Brain microvascular endothelial cell (primary cell): ENCODE measurements around the gene LRIF1.

Experiments used
- DNase-seq: peaks from one replicate; pipeline ENCODE4 v3.0.0-alpha.2; 2020
- H3K27ac ChIP-seq: fragments of 250-450 bp; sonication (Bioruptor Pico); 2 replicates; pipeline ENCODE4 v1.5.1; 2020; ENCODE audit warnings: mild to moderate bottlenecking, moderate library complexity
- H3K27me3 ChIP-seq: fragments of 250-450 bp; sonication (Bioruptor Pico); replicated peaks from 2 replicates; pipeline ENCODE4 v1.5.1; 2020; ENCODE audit warnings: mild to moderate bottlenecking
- H3K36me3 ChIP-seq: fragments of 250-450 bp; sonication (Bioruptor Pico); replicated peaks from 2 replicates; pipeline ENCODE4 v1.5.1; 2020; ENCODE audit warnings: mild to moderate bottlenecking
- H3K4me3 ChIP-seq: 2 replicates; pipeline ENCODE4 v1.5.1; 2011; ENCODE audit warnings: low read depth, mild to moderate bottlenecking, control low read depth, low read length, moderate library complexity
- CTCF ChIP-seq: IDR thresholded peaks from 2 replicates; pipeline ENCODE4 v1.5.1; 2011; ENCODE audit warnings: low read depth, mild to moderate bottlenecking, moderate library complexity, low read length, control low read depth, inconsistent platforms; ENCODE audit errors: missing control alignments
- in situ Hi-C: cut with HindIII; loops from 2 replicates; pipeline ENCODE4 v1.10.0; 2017; ENCODE audit warnings: low sequenced_read_pairs, low pct_ligation_motif_present

Gene LRIF1

GRCh38 chr1:110986407-110986891 lies 22.7 kb upstream of the LRIF1 start:
- Histone ChIP-seq H3K27me3 (no peaks in the 10 kb centered on the region), H3K4me3 (no peak overlapping the region), H3K36me3 (no peaks in the 10 kb centered on the region), H3K27ac (no peak overlapping the region)
- in situ Hi-C loops, result no loop called here
- DNase-seq, result no peak
- TF ChIP-seq CTCF, result no peak

- in situ Hi-C loops, result no loop called here
- no peaks in the 10 kb centered on the region for H3K27me3 ChIP-seq
- no peaks in the 10 kb centered on the region for H3K36me3 ChIP-seq
- no peak for TF ChIP-seq CTCF
- H3K4me3 ChIP-seq, result no peak overlapping the region
- no peak overlapping the region for H3K27ac ChIP-seq
- no peak for DNase-seq
These were observed 18.6 kb upstream of the LRIF1 start for GRCh38 chr1:110982320-110982719.

GRCh38 chr1:110979154-110979553 lies 15.4 kb upstream of the LRIF1 start:
- Histone ChIP-seq H3K36me3 (no peaks in the 10 kb centered on the region), H3K27ac (no peak overlapping the region), H3K4me3 (no peak overlapping the region), H3K27me3 (no peaks in the 10 kb centered on the region)
- no peak for TF ChIP-seq CTCF
- in situ Hi-C loops, result no loop called here
- no peak for DNase-seq

- no peak for TF ChIP-seq CTCF
- no peak for DNase-seq
- Histone ChIP-seq H3K27ac (no peak overlapping the region), H3K36me3 (no peaks in the 10 kb centered on the region), H3K4me3 (no peak overlapping the region), H3K27me3 (no peaks in the 10 kb centered on the region)
- in situ Hi-C loops, result no loop called here
These were observed 12.4 kb upstream of the LRIF1 start for GRCh38 chr1:110976089-110976488.

- Histone ChIP-seq H3K36me3 (no peaks in the 10 kb centered on the region), H3K27me3 (no peaks in the 10 kb centered on the region), H3K27ac (no peak overlapping the region), H3K4me3 (no peak overlapping the region)
- no peak for DNase-seq
- in situ Hi-C loops, result no loop called here
- TF ChIP-seq CTCF, result no peak
These were observed 11.5 kb upstream of the LRIF1 start for GRCh38 chr1:110975265-110975664.

GRCh38 chr1:110967256-110967655 lies 3.5 kb upstream of the LRIF1 start:
- DNase-seq, result no peak
- in situ Hi-C loops, result no loop called here
- H3K27ac ChIP-seq, result no peak overlapping the region
- no peak overlapping the region for H3K4me3 ChIP-seq
- H3K27me3 ChIP-seq, result no peaks in the 10 kb centered on the region
- TF ChIP-seq CTCF, result no peak
- H3K36me3 ChIP-seq, result no peaks in the 10 kb centered on the region
